GM12801 (cell line): Measurements from ENCODE around the gene ATP6AP2.

Experiments used
- CTCF ChIP-seq: IDR thresholded peaks from one replicate; pipeline ENCODE4 v1.5.1; 2011; ENCODE audit warnings: control low read depth; ENCODE audit not compliant: insufficient read length; ENCODE audit errors: extremely low read depth

The ATP6AP2 gene

DNA sequence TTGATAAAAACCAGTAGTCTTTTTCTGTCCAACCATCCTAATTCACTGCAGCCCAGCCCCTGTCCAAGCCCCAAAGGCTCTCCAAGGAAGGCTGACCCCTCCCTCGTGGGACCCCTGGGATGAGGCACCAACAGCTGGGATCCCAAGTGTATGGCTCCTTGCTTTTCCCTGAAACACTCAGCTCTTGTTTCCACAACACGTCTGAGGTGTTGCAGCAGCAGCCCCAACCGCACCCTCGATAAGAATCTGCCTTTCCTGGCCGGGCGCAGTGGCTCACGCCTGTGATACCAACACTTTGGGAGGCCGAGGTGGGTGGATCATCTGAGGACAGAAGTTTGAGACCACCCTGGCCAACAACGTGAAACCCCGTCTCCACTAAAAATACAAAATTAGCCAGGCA lies 17.0 kb upstream of the ATP6AP2 start:
- TF ChIP-seq CTCF = no peak

GRCh38 chrX:40564447-40564846 lies 16.3 kb upstream of the ATP6AP2 start:
- TF ChIP-seq CTCF = no peak

- TF ChIP-seq CTCF = no peak
These were observed 10.2 kb upstream of the ATP6AP2 start for GRCh38 chrX:40570346-40571093.

DNA sequence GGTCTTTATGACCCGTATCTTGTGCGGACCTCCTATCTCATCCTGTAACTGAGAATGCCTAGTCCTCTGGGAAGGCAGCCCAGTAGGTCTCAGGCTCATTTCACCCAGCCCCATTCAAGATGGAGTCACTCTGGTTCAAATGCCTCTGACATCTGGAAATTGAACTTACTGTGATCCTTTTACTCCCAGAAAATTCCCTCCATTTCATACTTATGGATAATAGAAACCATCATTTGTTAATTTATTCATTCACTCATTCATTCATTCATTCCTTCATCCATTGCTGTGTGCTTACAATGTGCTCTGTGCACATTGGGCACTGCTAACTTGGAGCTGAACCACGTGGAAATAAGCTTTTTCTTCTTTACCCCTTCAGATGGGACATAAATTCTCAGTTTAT lies 9.2 kb upstream of the ATP6AP2 start:
- no peak for TF ChIP-seq CTCF

- TF ChIP-seq CTCF = no peak
These were observed 7.0 kb upstream of the ATP6AP2 start for GRCh38 chrX:40573763-40574162.

- TF ChIP-seq CTCF = no peak
These were observed 4.5 kb upstream of the ATP6AP2 start for GRCh38 chrX:40576291-40576690.

DNA sequence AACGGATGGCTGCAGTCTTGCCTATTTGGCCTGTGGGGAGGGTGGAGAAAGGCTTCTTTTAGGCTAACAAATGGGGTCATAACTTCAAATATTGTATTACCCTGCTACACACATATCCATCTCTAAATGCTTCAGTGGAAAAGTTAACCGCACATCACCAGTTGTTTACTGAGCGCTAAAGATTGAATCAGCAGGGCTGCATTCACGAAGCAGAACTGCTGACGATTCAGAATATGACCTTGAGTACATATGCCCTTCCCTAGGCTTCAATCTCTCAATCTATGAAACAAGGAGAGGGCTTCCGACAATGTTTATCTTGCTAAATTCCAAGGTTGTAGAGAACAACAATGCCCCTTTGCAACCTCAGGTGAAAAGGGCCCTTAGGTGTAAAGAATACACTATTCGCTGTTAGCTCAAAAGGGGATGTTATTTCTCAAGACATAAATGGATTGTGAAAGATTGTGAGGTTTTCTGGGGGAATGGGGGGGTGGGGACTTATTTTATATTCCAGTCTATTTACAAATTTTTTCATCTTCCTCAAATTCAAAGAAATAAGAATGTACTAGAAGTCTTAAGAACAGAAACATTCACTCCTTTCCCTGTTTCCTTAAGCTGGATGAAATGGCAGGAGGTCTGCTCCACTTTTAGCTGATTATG lies 2.6 kb upstream of the ATP6AP2 start:
- TF ChIP-seq CTCF = no peak
